ENCODE results near the gene ROM1.

DNA sequence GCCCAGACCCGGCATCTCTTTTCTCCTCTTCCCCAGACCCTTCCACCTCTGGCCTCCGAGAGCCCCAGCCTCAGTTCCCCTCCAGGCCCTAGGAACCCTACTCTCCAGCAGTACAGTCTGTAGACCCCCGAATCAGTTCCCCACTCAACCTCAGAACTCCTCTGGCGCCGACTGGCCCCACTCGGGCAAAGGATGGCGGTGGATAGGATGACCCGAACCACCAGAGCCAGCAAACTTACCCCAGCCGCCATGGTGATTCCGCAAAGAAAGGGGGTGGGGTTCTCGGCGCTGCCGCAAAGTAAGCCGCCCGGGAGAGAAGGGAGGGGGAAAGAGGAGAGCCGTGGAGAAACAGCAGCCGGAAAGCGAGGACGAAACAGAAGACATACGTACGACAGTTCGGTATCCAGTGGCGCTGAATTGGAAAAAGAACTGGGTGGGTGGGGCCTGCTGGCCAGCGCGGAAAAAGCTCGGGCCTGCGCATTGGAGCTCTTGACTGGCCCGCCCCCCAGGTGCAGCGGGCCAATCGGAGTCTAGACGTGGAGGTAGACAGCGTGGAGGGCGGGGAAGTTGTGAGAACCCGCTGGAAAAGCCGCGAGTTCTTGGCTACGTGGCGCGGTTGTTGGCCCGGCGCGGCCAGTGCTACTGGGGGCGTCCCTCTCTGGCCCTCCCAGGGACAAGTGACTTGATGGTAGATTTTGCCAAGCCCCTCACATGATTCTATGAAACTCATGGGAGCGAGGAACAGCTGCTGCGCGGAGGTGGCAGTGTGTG is 39.3 kb upstream of the ROM1 start, which contains the start of gene EEF1G:
- TF ChIP-seq, protein P1, sequence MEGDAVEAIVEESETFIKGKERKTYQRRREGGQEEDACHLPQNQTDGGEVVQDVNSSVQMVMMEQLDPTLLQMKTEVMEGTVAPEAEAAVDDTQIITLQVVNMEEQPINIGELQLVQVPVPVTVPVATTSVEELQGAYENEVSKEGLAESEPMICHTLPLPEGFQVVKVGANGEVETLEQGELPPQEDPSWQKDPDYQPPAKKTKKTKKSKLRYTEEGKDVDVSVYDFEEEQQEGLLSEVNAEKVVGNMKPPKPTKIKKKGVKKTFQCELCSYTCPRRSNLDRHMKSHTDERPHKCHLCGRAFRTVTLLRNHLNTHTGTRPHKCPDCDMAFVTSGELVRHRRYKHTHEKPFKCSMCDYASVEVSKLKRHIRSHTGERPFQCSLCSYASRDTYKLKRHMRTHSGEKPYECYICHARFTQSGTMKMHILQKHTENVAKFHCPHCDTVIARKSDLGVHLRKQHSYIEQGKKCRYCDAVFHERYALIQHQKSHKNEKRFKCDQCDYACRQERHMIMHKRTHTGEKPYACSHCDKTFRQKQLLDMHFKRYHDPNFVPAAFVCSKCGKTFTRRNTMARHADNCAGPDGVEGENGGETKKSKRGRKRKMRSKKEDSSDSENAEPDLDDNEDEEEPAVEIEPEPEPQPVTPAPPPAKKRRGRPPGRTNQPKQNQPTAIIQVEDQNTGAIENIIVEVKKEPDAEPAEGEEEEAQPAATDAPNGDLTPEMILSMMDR (IDR thresholded peaks at IDR 0.05) = no peak
- TF ChIP-seq POLR2A (IDR thresholded peaks at IDR 0.05) = peak in 2 of 4 donors; percentile 49 to 60
- TF ChIP-seq POLR2AphosphoS5 (IDR thresholded peaks at IDR 0.05) = peak; percentile 74 to 89 (median 86)
- no peak for TF ChIP-seq EP300 (IDR thresholded peaks at IDR 0.05)

Measured in stomach (tissue), 4 donors.